VCaP (cell line): ENCODE results near the gene SPATS1.

Experiments used
- H3K27ac ChIP-seq: fragments of 450-650 bp; 2 replicates; pipeline ENCODE4 v1.5.1; 2017
- TF ChIP-seq, protein P1 (sequence below): fragments of 450-650 bp; conservative IDR thresholded peaks from 2 replicates; pipeline ENCODE4 v1.5.1; 2017; ENCODE audit warnings: mild to moderate bottlenecking, moderate library complexity

SPATS1 gene

DNA sequence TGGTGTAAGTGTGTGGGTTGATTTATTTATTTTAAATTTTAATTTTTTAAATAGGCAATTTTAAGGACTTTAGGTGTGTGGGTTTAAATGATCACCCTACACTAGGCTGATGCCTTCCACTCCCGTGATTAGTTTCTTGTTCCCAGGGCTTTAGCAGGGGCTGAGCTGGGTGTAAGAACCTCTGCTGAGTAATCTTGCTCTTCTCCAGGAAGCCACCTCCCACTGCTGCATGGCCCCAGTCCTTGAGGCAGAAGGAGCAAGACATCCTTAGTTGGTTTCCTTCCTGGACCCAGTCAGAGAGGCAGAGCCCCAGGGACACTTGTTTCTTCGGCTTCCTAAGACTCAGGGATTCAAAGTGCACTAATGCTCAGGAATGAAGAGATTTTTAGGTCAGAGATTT lies 25.2 kb downstream of the SPATS1 start:
- TF ChIP-seq, protein P1, sequence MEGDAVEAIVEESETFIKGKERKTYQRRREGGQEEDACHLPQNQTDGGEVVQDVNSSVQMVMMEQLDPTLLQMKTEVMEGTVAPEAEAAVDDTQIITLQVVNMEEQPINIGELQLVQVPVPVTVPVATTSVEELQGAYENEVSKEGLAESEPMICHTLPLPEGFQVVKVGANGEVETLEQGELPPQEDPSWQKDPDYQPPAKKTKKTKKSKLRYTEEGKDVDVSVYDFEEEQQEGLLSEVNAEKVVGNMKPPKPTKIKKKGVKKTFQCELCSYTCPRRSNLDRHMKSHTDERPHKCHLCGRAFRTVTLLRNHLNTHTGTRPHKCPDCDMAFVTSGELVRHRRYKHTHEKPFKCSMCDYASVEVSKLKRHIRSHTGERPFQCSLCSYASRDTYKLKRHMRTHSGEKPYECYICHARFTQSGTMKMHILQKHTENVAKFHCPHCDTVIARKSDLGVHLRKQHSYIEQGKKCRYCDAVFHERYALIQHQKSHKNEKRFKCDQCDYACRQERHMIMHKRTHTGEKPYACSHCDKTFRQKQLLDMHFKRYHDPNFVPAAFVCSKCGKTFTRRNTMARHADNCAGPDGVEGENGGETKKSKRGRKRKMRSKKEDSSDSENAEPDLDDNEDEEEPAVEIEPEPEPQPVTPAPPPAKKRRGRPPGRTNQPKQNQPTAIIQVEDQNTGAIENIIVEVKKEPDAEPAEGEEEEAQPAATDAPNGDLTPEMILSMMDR: no peak

DNA sequence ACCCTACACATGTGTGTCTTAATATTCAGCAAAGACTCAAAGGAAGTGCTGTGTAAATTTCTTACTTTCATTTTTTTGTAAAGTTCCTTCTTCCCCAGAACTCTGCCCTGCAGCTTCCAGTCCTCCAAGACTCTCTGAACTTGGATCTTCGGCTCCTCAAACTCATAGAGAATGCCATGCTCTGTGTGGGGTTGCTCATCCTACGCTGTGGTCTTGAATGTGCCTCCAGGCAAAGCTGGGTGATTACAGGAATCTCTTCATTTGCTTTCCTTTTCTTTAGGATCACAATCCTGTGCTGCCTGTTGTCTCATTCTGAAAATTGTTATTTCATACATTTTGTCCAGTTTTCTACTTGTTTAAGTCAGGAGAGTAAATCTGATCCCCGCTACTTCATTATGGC lies 30.6 kb downstream of the SPATS1 start:
- no peak overlapping the region for H3K27ac ChIP-seq
- TF ChIP-seq, protein P1: no peak

More for the DNA sequence above, 25.2 kb downstream of the SPATS1 start:
- no peak overlapping the region for H3K27ac ChIP-seq

DNA sequence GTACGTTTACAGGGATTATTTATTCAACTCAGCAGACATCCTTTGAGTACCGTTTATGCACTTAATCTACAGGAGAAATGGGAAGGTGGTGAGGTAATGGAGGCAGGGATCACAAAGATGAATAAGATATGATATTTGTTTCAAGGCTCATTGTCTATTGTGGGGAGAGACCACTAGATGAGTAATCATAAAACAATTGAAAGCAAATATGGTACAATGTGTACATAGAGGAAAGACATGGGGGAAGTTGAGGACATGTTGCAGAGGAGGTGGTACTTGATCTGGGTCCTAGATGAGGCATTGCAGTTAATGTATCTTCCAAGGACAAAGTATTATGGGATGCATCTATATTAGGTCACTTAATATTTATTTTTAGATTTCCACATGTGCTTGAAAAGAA lies 31.3 kb downstream of the SPATS1 start:
- H3K27ac ChIP-seq: no peak overlapping the region
- TF ChIP-seq, protein P1: no peak

DNA sequence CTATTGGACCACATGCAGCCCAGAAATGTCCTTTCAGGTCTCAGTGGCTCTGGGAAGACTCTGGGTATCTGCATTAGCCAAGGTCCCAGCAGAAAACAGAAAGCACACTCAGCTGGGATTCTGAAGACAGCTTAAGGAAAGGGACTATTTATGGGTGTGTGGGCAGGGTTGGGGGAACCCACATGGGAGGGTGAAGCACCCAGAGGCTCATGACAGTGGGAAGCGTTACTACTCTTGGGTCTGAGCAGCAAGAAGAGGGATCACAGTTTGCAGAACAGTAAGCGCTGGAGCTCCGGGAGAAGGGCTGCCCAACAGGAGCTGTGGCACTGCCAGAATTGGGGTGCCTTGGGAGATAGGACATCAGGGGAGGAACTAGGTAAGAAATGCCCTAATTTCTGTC lies 32.6 kb downstream of the SPATS1 start:
- H3K27ac ChIP-seq: no peak overlapping the region
- TF ChIP-seq, protein P1: no peak

- TF ChIP-seq, protein P1: no peak
- no peak overlapping the region for H3K27ac ChIP-seq
Measured at GRCh38 chr6:44377484-44377883, 35.0 kb downstream of the SPATS1 start.

DNA sequence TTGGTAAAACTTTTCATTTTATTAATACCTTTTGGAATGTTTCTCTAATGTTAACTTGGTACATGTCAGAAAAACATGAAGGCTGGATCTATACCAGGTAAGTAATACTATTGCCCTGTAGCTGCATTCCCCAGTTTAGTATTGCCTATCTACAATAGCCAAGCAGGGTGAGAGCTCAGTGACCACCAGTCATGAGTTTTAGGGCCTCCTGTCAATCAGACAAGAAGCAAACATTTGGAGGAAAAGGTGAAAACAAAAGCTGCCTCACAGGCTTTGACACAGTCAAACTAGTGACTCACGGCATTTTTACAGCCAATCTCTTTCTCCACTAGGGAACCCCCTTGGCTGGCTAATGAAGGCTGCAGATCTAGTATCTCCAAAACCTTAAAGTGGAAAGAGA lies 35.5 kb downstream of the SPATS1 start:
- no peak overlapping the region for H3K27ac ChIP-seq
- TF ChIP-seq, protein P1: no peak

DNA sequence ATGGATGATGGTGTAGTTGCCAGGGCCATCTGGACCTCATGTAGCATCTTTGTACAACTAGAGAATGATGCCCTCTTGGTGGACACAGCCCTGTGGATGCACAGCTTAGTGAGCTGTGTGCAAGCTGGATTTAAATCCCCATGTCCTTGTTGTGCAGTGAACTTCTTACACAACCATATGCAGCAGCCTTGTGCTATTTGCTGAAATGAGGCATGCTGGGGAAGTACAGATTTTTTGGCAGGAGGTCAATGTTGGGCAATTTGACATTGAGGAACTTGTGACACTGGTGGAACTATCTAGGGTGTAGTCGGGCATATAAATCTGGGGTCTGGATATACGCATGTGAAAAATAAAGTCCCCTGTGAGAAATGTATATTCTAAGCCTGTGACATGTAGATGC lies 39.3 kb downstream of the SPATS1 start:
- H3K27ac ChIP-seq: no peak overlapping the region

More for the DNA sequence above, 39.3 kb downstream of the SPATS1 start:
- TF ChIP-seq, protein P1: no peak
